Trophoblast cell (in vitro differentiated cells and primary cell): Measurements from ENCODE around the gene IQCB1.

Experiments used
- DNase-seq, 2 donors: peaks; one replicate each; pipeline ENCODE4 v3.0.0-alpha.2; 2016
- H2AFZ ChIP-seq: 2 replicates; pipeline ENCODE4 v1.6.1; 2013; ENCODE audit warnings: low read length, moderate library complexity, mild to moderate bottlenecking; ENCODE audit not compliant: insufficient read depth, poor library complexity
- H2AK5ac ChIP-seq: 2 replicates; pipeline ENCODE4 v1.6.1; 2013; ENCODE audit warnings: mild to moderate bottlenecking, low read length
- H2BK120ac ChIP-seq: 2 replicates; pipeline ENCODE4 v1.6.1; 2013; ENCODE audit warnings: low read length, mild to moderate bottlenecking, moderate library complexity; ENCODE audit not compliant: insufficient read depth, poor library complexity
- H2BK12ac ChIP-seq: 2 replicates; pipeline ENCODE4 v1.6.1; 2013; ENCODE audit warnings: mild to moderate bottlenecking, low read length, moderate library complexity
- H2BK5ac ChIP-seq: 2 replicates; pipeline ENCODE4 v1.6.1; 2013; ENCODE audit warnings: low read length, low read depth, moderate library complexity, mild to moderate bottlenecking; ENCODE audit not compliant: poor library complexity
- H3K14ac ChIP-seq: 2 replicates; pipeline ENCODE4 v1.6.1; 2013; ENCODE audit warnings: mild to moderate bottlenecking, low read length
- H3K18ac ChIP-seq: 2 replicates; pipeline ENCODE4 v1.6.1; 2013; ENCODE audit warnings: mild to moderate bottlenecking, low read length
- H3K23ac ChIP-seq: 2 replicates; pipeline ENCODE4 v1.6.1; 2013; ENCODE audit warnings: low read length
- H3K27ac ChIP-seq: 2 replicates; pipeline ENCODE4 v1.5.1; 2013; ENCODE audit warnings: low read depth, mild to moderate bottlenecking, inconsistent platforms, low read length, moderate library complexity
- H3K27me3 ChIP-seq: 2 replicates; pipeline ENCODE4 v1.6.1; 2013; ENCODE audit warnings: inconsistent platforms, mild to moderate bottlenecking, low read length, moderate library complexity; ENCODE audit not compliant: insufficient read depth
- H3K36me3 ChIP-seq, 2 experiments: 1 replicate in 1 of 2; 2 replicates in 1 of 2; pipeline ENCODE4 v1.6.1; 2013; ENCODE audit warnings: low read length in 2 of 2, mild to moderate bottlenecking in 2 of 2, moderate library complexity in 1 of 2; ENCODE audit not compliant: insufficient read depth in 2 of 2, control insufficient read depth in 1 of 2
- H3K4ac ChIP-seq: 2 replicates; pipeline ENCODE4 v1.6.1; 2013; ENCODE audit warnings: low read depth, mild to moderate bottlenecking, low read length, moderate library complexity
- H3K4me1 ChIP-seq, 2 experiments: 1 replicate in 1 of 2; 2 replicates in 1 of 2; pipeline ENCODE4 v1.6.1; 2013; ENCODE audit warnings: low read length in 2 of 2, mild to moderate bottlenecking in 2 of 2, moderate library complexity in 1 of 2; ENCODE audit not compliant: insufficient read depth in 2 of 2, control insufficient read depth in 1 of 2
- H3K4me2 ChIP-seq: 2 replicates; pipeline ENCODE4 v1.6.1; 2013; ENCODE audit warnings: inconsistent platforms, mild to moderate bottlenecking, low read length, moderate library complexity
- H3K4me3 ChIP-seq: 2 replicates; pipeline ENCODE4 v1.5.1; 2013; ENCODE audit warnings: mild to moderate bottlenecking, low read depth, low read length, inconsistent platforms
- H3K79me1 ChIP-seq: one replicate; pipeline ENCODE4 v1.6.1; 2013; ENCODE audit warnings: low read length
- H3K79me2 ChIP-seq: 2 replicates; pipeline ENCODE4 v1.6.1; 2013; ENCODE audit warnings: low read length, mild to moderate bottlenecking; ENCODE audit not compliant: control insufficient read depth, insufficient read depth, poor library complexity
- H3K9ac ChIP-seq: 2 replicates; pipeline ENCODE4 v1.6.1; 2013; ENCODE audit warnings: mild to moderate bottlenecking, low read length
- H3K9me3 ChIP-seq: 2 replicates; pipeline ENCODE4 v1.6.1; 2013; ENCODE audit warnings: low read depth, mild to moderate bottlenecking, control low read depth, inconsistent platforms, low read length; ENCODE audit not compliant: insufficient read depth
- H4K12ac ChIP-seq: 2 replicates; pipeline ENCODE4 v1.6.1; 2013; ENCODE audit warnings: low read depth, mild to moderate bottlenecking, low read length, moderate library complexity
- H4K8ac ChIP-seq: 2 replicates; pipeline ENCODE4 v1.6.1; 2013; ENCODE audit warnings: low read depth, mild to moderate bottlenecking, low read length, moderate library complexity
- H4K91ac ChIP-seq: one replicate; pipeline ENCODE4 v1.6.1; 2013; ENCODE audit warnings: low read depth, mild to moderate bottlenecking, low read length, moderate library complexity
- WGBS: extraction: QIAGEN DNeasy Blood & Tissue Kit; methylation state at CpG from one replicate; pipeline ENCODE4 v1.1.7; 2013; ENCODE audit warnings: missing lambda C conversion rate; ENCODE audit not compliant: insufficient read length, insufficient coverage; ENCODE audit errors: extremely low coverage; 5-methylcytosine and 5-hydroxymethylcytosine counted together

The IQCB1 gene

DNA sequence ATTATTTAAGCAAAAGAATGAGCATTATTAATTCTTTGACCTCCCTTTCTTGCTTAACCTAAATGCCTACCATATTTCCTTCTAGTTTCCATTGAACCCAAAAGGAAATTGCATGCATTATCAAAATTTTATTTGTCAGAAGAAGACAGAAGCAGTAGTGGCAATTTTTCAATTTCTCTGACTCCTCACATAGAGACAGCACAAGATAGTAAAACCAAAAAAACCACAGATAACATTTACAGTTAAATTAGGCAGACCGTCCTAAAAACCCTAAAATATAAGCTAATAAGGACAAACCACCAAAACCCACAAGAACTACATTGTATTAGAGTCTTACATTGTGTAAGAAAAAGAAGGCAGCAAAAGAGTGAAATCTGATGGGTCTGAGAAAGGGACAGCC lies 112.4 kb downstream of the IQCB1 start:
- no peak overlapping the region for H2AK5ac ChIP-seq
- H3K18ac ChIP-seq = no peak overlapping the region
- H4K12ac ChIP-seq = no peak overlapping the region
- no peak overlapping the region for H3K14ac ChIP-seq
- H2AFZ ChIP-seq = no peak overlapping the region
- H3K9ac ChIP-seq = no peak overlapping the region
- no peak overlapping the region for H3K23ac ChIP-seq
- no CpG with 5 or more reads among the region's 1 CpG for WGBS
- no peak overlapping the region for H3K4me2 ChIP-seq
- no peak for DNase-seq
- peaks cover 15 to 39% of the 10 kb centered on the region in 2 experiments for H3K36me3 ChIP-seq
- no peak overlapping the region for H3K4ac ChIP-seq
- no peak overlapping the region for H4K91ac ChIP-seq
- no peaks in the 10 kb centered on the region for H3K27me3 ChIP-seq
- H3K79me1 ChIP-seq = no peaks in the 10 kb centered on the region
- H4K8ac ChIP-seq = no peak overlapping the region
- H3K9me3 ChIP-seq = no peaks in the 10 kb centered on the region
- H3K4me3 ChIP-seq = no peak overlapping the region
- H2BK12ac ChIP-seq = no peak overlapping the region
- no peaks in the 10 kb centered on the region for H3K4me1 ChIP-seq
- H3K27ac ChIP-seq = no peak overlapping the region
- H2BK120ac ChIP-seq = no peak overlapping the region
- H3K79me2 ChIP-seq = no peaks in the 10 kb centered on the region
- H2BK5ac ChIP-seq = no peak overlapping the region

DNA sequence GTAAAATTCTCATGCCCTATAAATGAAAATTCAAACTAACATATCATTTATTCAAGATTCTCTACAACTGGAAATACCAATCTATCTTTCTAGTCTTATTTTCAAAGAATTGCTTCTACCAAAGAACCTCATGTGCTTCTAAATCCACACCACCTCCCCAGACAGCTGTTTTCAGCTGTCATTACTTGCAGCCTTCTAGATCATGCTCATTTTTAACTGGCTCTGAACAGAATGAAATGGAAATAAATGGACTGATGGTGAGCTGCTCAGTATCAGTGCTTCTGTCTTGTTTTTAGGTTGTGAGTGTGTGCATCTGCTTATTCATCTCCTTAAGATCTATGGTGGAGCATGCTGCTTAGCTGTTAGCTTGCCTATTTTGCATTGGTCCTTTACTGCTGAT lies 114.7 kb downstream of the IQCB1 start:
- Histone ChIP-seq H3K4me3 (no peak overlapping the region), H3K4me1 (no peaks in the 10 kb centered on the region), H2AFZ (no peak overlapping the region), H2BK120ac (no peak overlapping the region), H3K14ac (no peak overlapping the region), H3K27me3 (no peaks in the 10 kb centered on the region), H3K9ac (no peak overlapping the region), H4K91ac (no peak overlapping the region), H4K8ac (no peak overlapping the region), H2BK5ac (no peak overlapping the region), H3K4ac (no peak overlapping the region), H3K36me3 (peaks cover 17 to 41% of the 10 kb centered on the region in 2 experiments), H2AK5ac (no peak overlapping the region), H3K27ac (no peak overlapping the region), H3K18ac (no peak overlapping the region), H3K4me2 (no peak overlapping the region), H4K12ac (no peak overlapping the region), H3K79me2 (no peaks in the 10 kb centered on the region), H2BK12ac (no peak overlapping the region), H3K23ac (no peak overlapping the region), H3K9me3 (no peaks in the 10 kb centered on the region), H3K79me1 (no peaks in the 10 kb centered on the region)
- DNase-seq = no peak
